Loucy (cell line): ENCODE data around the gene SLC39A11.

Experiments used
- EZH2phosphoT487 ChIP-seq: fragments of 200-600 bp; IDR thresholded peaks from 2 replicates; pipeline ENCODE4 v1.6.1; 2018; ENCODE audit warnings: antibody characterized with exemption, mild to moderate bottlenecking, moderate library complexity, borderline replicate concordance
- TF ChIP-seq, protein P1 (sequence below): fragments of 200-600 bp; sonication (generic); conservative IDR thresholded peaks from 2 replicates; pipeline ENCODE4 v1.5.1; 2014; ENCODE audit warnings: mild to moderate bottlenecking, antibody characterized with exemption, low read length

DNA sequence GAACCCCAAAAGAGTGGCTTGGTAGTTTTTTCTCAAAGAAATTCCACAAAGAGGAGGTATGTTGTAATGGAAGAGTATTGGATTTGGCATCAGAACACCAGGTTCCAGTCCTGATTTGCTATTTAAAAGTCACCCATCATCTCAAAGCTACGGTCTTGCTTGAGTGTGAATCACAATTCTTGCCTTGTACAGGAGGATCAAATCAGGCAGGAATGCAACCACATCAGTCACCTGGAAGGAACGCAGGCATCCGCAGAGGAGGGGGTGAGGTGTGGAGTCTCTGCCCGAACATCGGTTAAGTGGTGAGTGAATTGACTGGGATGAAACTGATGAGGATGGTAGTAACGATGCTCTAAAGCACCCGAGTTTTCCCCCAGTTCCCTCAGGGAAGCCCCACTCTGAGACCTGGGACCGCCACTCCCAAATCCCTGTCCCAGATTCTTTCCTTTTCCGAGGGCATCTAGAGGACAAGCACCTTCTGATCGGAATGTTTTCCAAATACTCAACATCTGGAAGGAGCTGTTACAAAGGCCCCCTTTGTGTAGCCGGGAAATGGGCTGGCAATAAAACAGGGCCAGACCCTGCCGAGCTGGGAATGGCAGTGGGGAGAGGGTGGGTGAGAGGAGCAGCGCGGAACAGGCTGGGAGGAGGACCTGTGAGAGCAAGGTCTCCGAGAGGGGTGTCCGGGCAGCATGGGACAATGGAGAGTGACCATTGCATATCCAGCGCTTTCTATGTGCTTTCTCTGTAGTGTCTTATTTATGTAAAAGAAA, 469.6 kb downstream of the SLC39A11 start:
- TF ChIP-seq, protein P1, sequence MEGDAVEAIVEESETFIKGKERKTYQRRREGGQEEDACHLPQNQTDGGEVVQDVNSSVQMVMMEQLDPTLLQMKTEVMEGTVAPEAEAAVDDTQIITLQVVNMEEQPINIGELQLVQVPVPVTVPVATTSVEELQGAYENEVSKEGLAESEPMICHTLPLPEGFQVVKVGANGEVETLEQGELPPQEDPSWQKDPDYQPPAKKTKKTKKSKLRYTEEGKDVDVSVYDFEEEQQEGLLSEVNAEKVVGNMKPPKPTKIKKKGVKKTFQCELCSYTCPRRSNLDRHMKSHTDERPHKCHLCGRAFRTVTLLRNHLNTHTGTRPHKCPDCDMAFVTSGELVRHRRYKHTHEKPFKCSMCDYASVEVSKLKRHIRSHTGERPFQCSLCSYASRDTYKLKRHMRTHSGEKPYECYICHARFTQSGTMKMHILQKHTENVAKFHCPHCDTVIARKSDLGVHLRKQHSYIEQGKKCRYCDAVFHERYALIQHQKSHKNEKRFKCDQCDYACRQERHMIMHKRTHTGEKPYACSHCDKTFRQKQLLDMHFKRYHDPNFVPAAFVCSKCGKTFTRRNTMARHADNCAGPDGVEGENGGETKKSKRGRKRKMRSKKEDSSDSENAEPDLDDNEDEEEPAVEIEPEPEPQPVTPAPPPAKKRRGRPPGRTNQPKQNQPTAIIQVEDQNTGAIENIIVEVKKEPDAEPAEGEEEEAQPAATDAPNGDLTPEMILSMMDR: no peak
- TF ChIP-seq EZH2phosphoT487: no peak
